ENCODE measurements around the gene HID1. TPM values are rescaled to one million over a fixed set of nuclear protein-coding genes. Genes with fewer than 3 reads are reported as not detected.

The HID1 gene
- total RNA-seq, 3 donors from 2014 or later, result 29.9 to 56.9 (median 47.4) TPM

DNA sequence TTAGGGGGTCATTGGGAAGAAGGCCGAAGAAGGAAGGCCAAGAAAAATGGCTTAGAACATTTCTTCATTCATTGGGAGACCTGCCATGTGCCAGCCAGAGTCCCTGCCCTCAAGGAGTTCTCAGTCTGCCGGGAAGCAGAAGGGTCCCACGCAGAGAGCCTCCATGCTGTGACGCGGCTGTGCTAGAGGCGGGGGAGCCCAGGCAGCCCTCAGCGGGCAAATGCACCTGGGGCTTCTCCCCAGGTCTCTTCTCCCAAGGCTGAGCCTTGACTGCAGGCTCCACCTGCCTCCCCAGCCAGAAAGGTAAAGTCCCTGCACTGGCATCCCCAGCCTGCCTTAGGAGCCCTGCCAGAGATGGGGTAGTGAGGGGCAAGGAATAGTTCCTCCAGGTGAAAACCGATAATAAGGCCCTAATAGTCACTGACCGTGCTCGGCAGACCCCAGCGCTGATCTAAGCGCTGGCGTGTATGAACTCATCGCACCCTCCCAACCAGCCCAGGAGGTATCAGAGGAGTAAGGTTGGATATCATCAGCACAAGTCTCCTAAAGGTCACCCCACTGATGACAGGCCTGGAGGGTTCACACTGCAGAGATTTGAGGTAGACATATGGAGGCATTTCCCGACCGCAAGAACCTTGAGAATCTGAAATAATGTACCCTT, 8.9 kb upstream of the HID1 start:
- Histone ChIP-seq H3K4me1 (ENCODE audit: low read depth) (peaks cover 9% of the 10 kb centered on the region), H3K36me3 (ENCODE audit: low read depth) (no peaks in the 10 kb centered on the region), H3K4me3 (peak overlapping the region; percentile 19), H3K9me3 (no peaks in the 10 kb centered on the region)
- ATAC-seq (no peak), DNase-seq (no peak)
- intact Hi-C loops (cut with DNase I, micrococcal nuclease), result no loop called here
- TF ChIP-seq, protein P1, sequence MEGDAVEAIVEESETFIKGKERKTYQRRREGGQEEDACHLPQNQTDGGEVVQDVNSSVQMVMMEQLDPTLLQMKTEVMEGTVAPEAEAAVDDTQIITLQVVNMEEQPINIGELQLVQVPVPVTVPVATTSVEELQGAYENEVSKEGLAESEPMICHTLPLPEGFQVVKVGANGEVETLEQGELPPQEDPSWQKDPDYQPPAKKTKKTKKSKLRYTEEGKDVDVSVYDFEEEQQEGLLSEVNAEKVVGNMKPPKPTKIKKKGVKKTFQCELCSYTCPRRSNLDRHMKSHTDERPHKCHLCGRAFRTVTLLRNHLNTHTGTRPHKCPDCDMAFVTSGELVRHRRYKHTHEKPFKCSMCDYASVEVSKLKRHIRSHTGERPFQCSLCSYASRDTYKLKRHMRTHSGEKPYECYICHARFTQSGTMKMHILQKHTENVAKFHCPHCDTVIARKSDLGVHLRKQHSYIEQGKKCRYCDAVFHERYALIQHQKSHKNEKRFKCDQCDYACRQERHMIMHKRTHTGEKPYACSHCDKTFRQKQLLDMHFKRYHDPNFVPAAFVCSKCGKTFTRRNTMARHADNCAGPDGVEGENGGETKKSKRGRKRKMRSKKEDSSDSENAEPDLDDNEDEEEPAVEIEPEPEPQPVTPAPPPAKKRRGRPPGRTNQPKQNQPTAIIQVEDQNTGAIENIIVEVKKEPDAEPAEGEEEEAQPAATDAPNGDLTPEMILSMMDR (IDR thresholded peaks at IDR 0.05), result no peak

DNA sequence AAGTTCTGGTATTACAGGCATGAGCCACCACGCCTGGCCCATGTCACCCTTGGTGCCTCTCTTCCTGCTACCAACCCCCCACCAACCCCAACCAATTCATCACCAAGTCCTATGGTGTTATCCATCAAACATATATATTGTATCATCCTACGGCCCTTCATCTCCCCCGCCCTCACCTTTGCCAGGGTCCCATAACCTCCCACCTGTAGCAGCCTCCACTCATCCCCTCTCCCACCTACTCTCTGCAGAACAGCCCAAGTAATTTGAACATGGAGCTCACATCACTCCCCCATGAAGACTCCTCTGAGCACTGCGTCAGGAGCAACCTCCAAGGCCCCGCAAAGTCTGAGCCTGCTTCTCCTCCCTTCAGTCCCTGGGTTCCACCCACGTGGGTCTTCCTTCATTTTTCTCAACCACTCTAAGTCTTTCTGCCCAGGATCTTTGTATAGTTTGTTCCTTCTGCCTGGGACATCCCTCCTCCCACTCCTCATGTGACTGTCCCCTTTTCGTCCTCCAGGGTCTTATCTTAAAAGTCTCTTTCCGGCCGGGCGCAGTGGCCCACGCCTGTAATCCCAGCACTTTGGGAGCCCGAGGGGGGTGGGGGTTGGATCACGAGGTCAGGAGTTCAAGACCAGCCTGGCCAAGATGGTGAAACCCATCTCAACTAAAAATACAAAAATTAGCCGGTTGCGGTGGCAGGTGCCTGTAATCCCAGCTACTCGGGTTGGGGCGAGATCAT, 7.0 kb upstream of the HID1 start:
- ATAC-seq, result no peak
- Histone ChIP-seq H3K36me3 (ENCODE audit: low read depth) (no peaks in the 10 kb centered on the region), H3K9me3 (no peaks in the 10 kb centered on the region), H3K4me1 (ENCODE audit: low read depth) (peaks cover 9% of the 10 kb centered on the region), H3K4me3 (no peak overlapping the region)
- DNase-seq, result no peak
- TF ChIP-seq, protein P1 (IDR thresholded peaks at IDR 0.05), result no peak
- intact Hi-C loops (cut with DNase I, micrococcal nuclease), result no loop called here

DNA sequence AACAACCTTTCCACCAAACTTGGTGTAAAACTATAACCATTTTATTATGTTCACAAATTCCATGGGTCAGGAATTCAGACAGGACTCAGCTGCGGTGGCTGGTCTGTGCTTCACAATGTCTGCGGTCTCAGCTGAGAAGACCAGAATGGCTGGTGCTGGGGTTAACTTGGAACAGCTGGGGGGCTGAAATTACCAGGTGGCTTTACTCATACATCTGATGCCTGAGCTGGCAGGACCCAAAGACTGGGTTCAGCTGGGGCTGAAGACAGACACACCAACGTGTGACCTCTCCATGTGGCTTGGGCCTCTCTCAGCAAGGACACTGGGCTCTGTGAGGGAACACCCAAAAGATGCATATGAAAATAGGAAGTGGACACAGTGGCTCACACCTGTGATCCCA, 5.7 kb upstream of the HID1 start:
- peaks cover 9% of the 10 kb centered on the region for H3K4me1 ChIP-seq (ENCODE audit: low read depth)
- TF ChIP-seq, protein P1 (IDR thresholded peaks at IDR 0.05), result no peak
- H3K9me3 ChIP-seq, result no peaks in the 10 kb centered on the region
- H3K4me3 ChIP-seq, result no peak overlapping the region
- ATAC-seq (no peak), DNase-seq (no peak)
- intact Hi-C loops (cut with DNase I, micrococcal nuclease), result no loop called here
- no peaks in the 10 kb centered on the region for H3K36me3 ChIP-seq (ENCODE audit: low read depth)

DNA sequence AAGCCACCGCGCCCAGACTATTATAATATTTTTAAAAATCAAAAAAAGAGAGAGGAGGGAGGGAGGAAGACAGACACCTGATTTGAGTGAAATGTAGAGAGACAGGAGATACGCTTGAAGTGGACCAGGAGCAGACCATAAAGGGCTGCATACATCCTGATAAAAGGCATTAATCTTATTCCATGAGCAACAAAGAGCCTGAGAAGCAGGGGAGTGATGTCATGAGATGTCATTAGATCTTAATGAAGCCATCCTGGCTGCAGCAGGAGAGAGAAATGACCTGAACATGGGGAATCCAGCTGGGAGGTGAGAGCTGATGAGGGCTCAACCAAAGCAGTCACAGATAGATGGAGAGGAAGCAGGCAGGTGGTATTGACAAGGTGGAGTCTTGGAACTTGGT, 5.2 kb upstream of the HID1 start:
- H3K4me1 ChIP-seq (ENCODE audit: low read depth), result peaks cover 9% of the 10 kb centered on the region
- TF ChIP-seq, protein P1 (IDR thresholded peaks at IDR 0.05), result no peak
- intact Hi-C loops (cut with DNase I, micrococcal nuclease), result no loop called here
- H3K4me3 ChIP-seq, result no peak overlapping the region
- H3K36me3 ChIP-seq (ENCODE audit: low read depth), result no peaks in the 10 kb centered on the region
- ATAC-seq, result no peak
- no peak for DNase-seq
- H3K9me3 ChIP-seq, result no peaks in the 10 kb centered on the region

DNA sequence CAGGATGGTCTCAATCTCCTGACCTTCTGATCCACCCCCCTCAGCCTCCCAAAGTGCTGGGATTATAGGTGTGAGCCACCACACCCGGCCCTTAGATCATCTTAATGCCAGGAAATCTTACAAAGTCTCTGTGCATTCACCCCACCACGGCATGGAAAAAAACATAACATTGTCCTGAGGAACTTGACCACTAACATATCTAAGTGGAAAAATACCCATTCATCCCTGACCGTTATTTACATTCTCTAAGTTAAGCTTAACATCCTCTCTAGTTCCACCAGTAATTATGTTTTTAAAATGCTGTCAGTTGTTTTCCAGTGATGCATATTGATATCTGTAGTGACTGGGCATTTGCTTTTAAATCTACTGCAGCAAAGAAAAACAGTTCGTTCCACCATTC, 3.4 kb upstream of the HID1 start:
- ATAC-seq, result no peak
- intact Hi-C loops (cut with DNase I, micrococcal nuclease), result no loop called here
- Histone ChIP-seq H3K36me3 (ENCODE audit: low read depth) (no peaks in the 10 kb centered on the region), H3K4me1 (ENCODE audit: low read depth) (peaks cover 9% of the 10 kb centered on the region), H3K4me3 (no peak overlapping the region), H3K9me3 (no peaks in the 10 kb centered on the region)
- TF ChIP-seq, protein P1 (IDR thresholded peaks at IDR 0.05), result no peak
- DNase-seq, result no peak

Measured in mucosa of descending colon (tissue), 3 donors.